ENCODE data around the gene NSFL1C.
A peak's percentile ranks its signal among the peaks of the same experiment; 100 is the strongest.

The NSFL1C gene

DNA sequence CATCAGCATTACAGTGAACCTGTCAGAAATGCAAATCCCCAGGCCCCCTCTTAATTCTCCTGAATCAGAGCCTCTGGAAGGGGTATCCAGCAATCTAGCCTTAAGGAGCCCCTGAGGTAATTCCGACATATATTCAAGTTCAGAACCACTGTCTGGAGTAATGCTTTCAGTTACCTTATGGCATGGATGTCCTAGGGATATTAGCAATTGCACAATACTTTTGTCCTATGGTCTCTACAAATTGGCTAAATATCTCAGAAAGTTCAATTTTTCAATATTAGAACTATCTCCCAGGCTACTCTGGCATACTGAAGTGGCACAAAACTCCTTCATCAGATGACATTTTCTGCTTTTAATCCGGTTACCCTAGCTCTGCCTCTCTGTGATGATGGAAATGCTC is 6.4 kb downstream of the NSFL1C start:
- no peak for DNase-seq (ENCODE audit: low read depth in 2 of 2)

DNA sequence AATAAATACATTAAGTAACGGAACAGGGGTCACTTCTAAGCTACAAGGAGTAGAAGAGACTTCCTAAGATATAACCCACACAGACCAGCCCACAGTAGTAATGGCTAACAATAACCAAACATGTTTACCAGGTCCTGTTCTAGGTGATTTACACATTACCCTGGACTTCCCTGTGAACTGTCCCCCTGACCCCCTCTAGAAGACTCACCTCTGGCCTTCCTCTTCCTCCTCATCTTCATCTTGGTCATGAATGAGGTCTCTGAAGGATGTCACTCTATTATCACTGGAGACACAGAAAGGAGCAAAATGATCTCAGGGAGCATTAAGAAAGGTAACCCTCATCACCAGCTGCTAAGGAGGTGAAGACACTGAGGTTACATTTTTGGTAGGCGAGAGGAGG is 8.7 kb downstream of the NSFL1C start:
- no peak for DNase-seq (ENCODE audit: low read depth in 2 of 2)

DNA sequence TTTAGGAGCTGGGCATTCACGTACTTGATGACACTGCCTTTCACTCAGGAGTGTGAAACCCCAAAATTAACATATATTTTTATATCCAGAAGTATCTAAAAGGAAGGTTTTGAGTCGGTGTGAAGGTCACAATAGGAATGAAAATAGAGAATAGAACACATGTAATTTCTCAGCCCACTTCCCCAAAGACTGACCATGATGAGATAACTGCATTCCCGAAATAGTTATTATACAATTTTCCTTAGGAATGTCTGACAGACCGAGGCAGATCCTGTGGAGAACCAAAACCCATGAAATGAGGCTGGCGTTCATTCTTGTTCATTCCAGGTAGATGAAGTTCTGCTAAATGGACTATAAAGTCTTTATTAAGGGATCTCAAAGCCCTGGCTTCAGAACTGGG is 10.3 kb downstream of the NSFL1C start:
- DNase-seq (ENCODE audit: low read depth in 2 of 2), result no peak

DNA sequence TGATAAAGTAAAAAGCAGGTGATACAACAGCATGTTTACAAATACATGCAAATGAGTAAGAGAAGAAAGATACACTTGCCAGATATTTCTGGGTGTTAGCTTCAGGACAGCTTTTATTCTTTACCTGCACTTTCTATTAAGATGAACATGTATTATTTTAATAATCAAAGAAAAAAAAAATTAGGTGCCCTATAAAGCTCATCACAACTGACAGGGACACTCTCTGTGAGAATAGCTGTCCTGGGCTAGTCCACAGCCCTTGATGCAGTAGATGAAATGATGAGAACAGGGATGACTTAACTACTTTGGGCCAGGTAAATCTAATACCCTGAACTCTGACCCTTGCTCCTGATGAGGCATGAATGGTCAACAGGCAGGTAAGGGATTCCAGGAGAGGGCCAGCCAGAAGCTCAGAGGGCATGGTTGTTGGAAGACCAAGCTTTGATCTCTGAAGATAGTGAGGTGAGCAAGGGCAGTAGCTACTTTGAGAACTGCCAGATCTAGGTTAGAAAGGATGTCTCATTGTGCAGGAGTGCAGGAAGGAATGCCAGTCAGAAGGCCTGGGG is 15.6 kb downstream of the NSFL1C start:
- no peak for DNase-seq (ENCODE audit: low read depth in 2 of 2)

DNA sequence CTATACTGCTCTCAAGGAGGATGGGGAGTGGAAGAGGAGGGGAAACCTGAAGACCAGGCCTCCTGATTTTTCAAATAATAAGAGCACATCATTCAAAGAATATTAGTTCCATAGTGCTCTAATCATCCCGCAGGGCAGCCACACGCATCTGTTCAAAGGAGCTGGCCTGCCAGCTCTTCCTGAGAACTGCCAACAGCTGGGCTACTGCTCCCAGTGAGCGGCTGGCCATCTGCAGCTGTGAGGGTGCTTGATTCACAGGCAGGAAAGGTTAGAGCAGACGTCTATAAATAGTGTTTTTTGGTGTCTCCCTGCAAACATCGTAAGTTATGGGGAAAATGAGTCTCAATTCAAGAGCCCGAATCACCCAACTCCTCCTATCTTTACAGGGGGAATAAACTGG is 17.3 kb downstream of the NSFL1C start:
- no peak for DNase-seq (ENCODE audit: low read depth in 2 of 2)

DNA sequence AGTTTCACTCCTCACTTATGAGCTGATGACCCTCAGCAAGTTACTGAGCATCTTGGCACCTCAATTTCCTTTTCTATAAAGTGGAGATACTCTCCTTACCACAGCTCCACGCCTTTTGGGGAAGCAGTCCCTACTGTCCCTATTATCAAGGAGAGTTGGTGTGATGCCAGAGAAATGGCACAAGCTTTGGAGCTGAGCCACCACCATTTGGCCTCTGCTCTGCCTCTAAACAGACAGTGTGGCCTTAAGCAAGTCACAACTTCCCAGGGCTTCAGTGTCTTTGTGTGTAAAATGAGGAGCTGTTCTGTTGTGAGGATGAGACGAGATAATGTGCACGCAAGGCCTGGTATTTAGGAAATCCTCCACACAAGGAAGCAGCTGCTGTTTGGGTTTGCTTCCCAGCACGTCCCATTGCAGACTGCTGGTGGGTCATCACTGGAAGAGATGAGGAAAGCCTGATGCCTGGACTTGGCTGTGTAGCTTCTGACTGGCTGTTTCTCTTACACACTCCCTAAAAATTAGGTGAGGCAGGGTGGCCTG is 18.5 kb downstream of the NSFL1C start:
- no peak for DNase-seq (ENCODE audit: low read depth in 2 of 2)

DNA sequence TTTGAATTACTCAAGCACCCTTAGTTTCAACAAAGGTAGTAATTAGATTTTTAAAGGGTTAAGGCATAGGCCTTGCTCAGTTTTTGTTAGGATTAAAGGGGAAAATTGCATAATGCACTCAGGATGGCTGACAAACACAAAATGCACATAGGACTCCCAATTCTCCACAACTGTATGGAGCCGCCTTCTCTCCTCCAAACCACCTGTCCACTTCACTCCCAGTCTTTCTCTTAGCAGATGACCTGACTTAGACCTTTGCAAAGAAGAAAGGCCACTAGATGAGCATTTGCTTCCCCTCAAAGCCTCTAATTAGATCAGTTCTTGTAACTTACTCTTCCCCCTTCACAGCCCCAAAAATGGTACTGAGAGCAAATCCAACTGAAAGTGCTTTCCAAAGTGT is 20.1 kb downstream of the NSFL1C start:
- DNase-seq (ENCODE audit: low read depth in 2 of 2), result no peak

DNA sequence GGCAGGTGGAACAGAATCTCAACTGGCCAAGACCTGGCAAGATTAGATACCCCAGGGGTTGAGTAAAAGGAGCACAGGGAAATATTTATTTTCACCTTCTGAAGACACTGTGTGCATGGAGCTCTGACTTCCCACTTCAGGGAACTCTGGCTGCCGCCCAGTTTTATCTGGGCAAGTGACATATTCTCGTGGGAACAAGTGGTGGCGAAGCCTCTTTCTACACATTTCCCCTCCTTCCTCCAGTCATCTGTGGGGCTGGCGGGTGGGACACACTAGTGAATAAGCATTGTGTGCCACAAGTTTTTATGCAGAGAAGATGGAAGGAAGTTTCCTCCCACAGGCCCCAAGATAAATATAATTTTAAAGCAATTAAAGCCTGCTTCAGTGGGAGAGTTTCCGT is 23.6 kb downstream of the NSFL1C start:
- DNase-seq (ENCODE audit: low read depth in 2 of 2), result no peak

DNA sequence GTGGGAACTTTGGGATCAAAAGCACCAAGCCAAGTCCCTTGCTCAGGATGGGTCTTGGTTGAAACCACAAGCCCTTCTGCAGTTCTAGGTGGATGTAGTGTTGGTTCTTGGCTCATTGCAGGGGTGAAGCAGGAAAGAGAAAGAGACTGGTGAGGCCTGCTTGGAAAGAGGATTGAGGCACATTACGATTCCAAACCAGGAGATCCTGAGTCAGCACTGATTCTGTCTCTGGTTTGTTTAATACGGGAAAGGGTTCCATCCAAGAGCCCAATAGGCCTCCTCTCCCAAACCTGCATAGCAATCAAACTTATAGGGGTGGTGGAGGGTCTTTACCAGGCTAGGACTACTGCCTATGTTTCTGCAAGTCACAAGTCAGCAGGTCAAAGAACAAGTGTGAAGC is 24.3 kb downstream of the NSFL1C start:
- DNase-seq (ENCODE audit: low read depth in 2 of 2), result no peak

DNA sequence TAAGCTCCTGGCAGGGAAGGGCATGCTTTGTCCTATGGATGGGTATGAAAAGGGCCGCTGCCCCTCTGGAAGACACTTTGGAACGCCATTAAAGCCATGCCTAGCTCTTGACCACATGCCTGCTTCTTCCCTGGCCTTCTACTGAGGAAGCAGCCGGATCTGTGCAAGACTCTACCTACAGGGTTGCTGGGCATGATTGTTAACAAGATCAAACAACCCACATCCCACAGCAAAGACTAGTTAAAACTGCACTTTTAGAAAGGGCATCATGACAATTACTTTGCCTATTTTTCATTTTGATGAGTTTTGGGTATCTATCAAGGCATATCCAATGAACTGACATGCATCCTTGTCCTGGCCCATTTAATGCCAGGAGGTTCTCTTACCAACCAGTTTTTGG is 25.5 kb downstream of the NSFL1C start:
- no peak for DNase-seq (ENCODE audit: low read depth in 2 of 2)

DNA sequence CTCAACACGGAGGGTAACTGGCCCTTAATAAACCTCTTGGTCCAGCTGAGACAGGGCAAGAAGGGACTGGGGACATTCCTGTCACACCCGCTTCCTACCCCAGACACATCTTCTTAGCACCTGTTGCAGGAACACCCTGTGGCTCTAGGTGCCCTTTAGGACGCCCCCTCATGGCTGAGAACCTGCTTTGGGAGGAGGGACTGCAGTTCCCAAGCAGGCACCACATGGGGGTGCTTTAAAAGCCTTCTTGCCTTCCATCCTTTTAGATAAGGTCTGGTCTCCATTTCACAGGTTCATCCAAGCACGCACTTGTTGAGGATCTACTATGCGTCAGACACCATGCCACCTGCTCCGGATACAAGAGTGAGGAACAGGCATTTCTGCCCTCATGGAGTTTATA is 26.6 kb downstream of the NSFL1C start:
- DNase-seq (ENCODE audit: low read depth in 2 of 2), result no peak

DNA sequence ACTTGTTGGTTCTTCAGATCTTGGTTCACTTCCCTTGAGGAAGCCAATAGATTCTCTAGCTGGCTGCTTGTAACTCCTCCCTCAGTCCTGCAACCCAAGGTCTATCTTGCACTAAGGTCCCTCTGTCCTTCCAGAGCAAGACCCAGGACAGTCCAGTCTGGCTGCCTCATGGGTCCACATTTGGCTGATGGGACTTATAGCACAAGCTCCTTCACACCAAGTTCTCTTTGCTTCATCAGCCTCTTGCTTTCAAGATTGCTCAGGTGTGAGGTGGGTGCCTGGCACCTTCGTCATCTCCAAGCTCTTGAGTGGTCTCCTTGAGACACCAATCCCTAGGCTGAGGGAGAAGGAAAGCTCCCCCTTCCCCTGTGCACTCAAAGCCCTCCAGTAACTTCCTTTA is 28.3 kb downstream of the NSFL1C start:
- DNase-seq (ENCODE audit: low read depth in 2 of 2), result no peak

DNA sequence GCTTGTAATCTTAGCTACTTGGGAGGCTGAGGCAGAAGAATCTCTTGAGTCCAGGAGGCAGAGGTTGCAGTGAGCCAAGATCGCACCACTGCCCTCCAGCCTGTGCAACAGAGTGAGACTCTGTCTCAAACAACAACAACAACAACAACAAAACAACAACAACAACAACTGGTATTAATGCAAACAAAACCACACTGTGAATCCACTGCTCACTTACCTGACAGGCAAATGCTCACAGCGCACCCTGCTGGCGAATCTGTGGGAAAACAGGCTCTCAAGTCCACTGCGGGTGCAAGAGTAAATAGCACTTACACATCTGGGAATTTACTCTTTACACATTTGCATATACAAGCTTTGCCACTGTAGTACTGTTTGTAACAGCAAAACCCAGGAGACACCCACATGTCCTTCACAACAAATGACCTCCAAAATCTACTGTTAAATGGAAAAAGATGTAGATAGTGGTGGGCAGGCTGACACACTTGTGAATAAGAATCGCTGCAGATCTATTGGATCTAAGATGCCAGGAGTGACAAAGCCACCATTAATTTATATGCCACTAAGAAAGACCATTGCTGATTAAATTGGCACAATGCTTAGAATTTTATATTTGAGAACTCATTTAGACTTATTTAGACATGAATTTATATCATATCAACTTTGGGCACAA is 29.3 kb downstream of the NSFL1C start:
- peak; percentile 73 for DNase-seq (ENCODE audit: low read depth in 2 of 2)

DNA sequence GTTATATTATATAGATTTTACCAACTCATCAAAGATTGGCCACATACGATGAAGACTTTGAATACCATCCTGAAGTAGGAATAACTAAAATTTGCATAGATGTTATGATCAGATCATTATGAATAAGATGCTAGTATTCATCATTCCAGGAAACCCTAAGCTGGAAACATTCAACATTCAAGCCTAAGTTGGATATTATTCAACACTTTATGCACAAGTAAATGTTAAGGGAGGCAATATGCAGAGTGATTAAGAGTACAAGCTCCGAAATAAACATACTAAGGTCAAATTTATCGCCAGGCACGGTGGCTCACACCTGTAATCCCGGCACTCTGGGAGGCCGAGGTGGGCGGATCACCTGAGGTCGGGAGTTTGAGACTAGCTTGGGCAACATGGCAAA is 30.4 kb downstream of the NSFL1C start:
- no peak for DNase-seq (ENCODE audit: low read depth in 2 of 2)

DNA sequence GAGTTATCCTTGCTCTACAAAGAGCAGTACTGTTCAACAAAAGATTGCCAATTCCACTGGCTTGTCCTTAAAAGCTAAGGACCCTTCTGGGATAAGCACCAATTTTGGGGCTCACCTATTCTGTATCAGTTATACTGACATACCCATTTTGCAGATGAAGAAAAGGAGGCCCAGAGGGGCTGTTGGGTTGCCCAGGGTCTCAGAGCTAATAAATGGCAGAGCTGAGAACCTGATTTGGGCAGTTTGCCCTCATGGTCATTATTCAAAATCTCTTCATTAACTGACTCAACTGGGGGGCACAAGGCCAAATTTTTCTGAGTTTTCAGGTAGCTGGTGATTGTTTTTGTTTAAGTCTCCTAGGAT is 31.3 kb downstream of the NSFL1C start:
- no peak for DNase-seq (ENCODE audit: low read depth in 2 of 2)

DNA sequence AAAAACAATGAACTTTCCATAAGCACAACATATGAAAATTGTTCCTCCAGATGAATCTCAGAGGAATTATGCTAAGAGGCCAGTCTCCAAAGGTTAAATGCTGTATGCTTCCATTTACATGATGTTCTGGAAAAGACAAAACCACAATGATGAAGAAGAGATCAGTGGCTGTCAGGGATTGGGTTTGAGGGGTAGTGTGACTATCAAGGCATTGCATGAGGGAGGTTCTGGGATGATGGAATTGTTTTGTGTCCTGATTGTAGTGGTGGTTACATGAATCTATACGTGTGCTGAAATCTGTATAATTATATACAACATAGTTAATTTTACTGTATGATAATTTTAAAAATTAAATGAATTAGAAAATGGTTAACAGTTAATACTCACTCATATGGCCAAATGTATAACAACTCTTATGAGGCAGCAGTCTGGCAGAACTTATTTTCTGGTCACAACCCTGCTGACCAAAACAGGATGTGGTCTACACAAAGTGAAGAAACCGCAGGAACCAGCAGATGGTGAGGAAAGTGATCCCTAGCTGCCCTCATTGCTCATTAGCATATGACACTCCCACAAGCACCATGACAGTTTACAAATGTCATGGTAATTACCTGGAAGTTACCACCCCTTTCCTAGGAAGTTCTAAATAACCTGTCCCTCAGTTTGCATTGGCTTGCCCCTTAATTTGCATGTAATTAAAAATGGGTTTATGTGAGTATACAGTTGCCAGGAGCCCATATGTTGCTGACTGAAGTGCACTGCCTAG is 31.9 kb downstream of the NSFL1C start:
- DNase-seq (ENCODE audit: low read depth in 2 of 2), result no peak

DNA sequence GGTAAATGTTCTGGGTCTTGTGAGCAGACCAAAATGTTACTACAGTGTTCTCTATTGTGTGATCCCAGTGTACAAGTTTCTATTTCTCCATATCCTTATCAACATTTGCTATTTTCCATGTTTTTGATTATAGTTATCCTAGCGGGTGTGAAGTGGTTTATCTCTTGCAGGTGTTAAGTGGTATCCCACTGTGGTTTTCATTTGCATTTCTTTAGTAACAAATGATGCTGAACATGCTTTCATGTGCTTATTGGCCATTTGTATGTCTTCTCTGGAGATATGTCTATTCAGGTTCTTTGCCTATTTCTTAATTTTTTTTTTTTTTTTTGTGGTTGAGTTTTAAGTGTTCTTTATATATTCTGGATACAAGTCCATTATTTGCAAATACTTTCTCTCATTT is 35.5 kb downstream of the NSFL1C start:
- DNase-seq (ENCODE audit: low read depth in 2 of 2), result no peak

DNA sequence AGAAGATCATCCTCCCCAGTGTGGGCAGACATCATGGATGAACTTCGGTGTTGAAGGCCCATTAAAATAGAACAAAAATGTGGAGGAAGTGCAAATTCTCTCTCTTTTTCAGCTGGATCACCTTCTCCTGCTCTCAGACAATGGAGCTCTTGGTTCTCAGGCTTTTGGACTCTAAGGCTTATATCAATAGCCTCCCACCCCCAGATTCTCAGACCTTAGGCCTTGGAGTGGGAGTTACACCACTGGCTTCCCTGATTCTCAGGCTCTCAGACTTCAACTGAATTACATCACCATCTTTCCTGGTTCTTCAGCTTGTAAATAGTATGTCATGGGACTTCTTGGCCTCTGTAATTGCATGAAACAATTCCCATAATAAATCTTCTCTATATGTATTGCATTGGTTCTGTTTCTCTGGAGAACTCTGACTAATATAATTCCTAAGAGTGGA is 36.6 kb downstream of the NSFL1C start:
- DNase-seq (ENCODE audit: low read depth in 2 of 2), result no peak

DNA sequence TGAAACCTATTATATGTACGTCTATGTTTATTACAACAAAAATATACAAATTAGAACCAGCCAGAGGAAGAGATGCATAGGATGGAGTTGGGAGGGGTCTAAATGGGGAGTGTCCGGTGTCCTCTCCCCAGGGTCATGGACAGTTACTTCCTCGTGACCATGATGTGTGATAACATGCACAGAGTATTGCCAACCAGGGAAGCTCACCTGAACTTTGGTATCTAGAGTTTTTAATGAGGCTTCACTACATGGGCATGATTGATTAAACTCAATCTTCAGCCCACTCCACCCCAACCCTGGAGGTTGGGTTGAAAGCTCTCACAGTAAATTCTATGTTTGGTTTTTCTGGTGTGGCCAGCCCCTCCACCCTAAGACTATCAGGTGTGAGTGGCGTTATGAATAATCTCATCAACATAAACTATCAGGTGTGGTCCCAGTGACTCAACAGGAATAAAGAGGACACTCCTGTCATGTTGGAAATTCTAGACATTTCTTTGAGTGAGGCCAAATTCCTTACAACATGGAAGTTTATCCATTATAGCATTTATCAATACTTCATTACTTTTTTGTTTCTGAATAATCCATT is 37.4 kb downstream of the NSFL1C start:
- no peak for DNase-seq (ENCODE audit: low read depth in 2 of 2)

DNA sequence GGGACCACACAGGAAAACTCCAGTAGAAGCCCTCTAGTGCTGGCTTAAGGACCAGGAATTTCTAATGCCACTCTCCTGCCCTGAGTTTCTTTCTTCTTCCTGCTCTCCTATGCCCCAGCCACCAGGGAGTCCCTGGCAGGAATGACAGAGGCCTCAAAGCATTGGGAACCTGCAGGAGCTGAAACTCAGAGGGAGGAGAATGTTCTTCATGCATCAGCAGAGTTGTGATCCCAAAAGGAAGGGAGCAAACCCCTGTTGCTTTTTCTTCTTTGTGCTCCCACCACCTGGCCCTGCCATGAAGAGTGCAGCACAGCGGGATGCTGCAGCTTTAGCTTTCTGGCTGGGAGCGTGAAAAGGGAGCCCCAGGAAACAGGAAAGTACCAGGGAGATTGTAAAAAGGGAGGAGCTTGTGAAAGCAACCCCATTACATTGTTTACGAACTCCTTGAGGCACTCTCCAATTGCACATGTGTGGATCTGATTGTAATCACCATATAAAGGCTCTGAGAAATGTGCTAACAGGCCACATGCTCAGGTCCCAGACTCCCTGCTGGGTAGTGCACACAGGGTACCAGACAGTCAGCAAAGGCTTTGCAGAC is 39.1 kb downstream of the NSFL1C start:
- no peak for DNase-seq (ENCODE audit: low read depth in 2 of 2)

DNA sequence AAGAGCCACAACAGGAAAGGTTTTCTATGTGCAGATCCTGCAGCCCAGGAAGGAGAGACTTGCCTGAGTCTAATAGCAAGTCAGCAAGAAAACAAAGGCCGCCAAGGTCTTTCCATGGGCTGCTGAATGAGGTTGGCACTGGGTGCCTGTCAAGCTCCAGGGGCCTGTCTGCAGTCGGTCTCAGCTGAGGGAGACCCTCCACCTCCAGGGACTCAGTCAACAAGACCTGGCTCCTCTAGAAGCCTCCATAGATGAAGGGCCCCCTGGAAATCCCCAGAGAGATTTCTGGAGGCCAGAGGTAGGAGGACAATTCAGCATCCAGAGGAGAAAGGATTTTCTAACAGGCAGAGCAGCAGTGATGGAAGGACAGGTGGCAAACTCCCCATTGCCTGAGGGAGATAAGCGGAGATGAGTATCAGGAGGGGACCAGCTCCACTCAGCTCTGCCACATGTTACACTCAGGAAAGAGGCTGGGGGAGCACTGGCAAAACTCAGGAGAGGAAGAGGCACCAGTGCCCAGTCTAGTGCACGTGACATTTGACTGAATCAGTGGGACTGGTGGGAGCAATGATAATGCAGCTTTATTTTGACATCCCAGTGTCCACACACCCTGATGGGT is 40.3 kb downstream of the NSFL1C start:
- no peak for DNase-seq (ENCODE audit: low read depth in 2 of 2)

DNA sequence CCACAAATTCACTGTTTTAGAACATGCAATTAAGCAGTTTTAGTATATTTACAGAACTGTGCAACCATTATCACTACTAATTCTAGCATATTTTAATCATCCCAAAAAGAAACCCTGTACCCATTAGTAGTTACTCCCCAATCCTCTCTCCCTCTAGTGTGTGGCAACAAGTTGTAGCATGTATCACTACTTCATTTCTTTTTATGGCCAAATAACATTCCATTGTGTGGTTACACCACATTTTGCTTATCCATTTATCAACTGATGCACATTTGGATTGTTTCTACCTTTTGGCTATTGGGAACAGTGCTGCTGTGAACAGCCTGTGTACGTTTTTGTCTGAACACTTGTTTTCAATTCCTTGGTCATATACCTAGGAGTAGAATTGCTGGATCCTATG is 42.3 kb downstream of the NSFL1C start:
- DNase-seq (ENCODE audit: low read depth in 2 of 2), result no peak

Data from stimulated activated CD4-positive, alpha-beta T cell treated with anti-CD3 and anti-CD28 coated beads, Interleukin-1b, Interleukin-23, amount 100 ng/mL, for 4 hours (primary cell).